Fibroblast of pulmonary artery (primary cell): ENCODE measurements around the gene TM4SF4.

Source experiments
- DNase-seq: peaks from one replicate; pipeline ENCODE4 v3.0.0-alpha.2; 2010; ENCODE audit warnings: low read depth
- H3K4me3 ChIP-seq: replicated peaks from 2 replicates; pipeline ENCODE4 v1.5.1; 2011; ENCODE audit warnings: low read depth, mild to moderate bottlenecking, control low read depth, low read length, moderate library complexity
- TF ChIP-seq, protein P1 (sequence below): IDR thresholded peaks from 2 replicates; pipeline ENCODE4 v1.5.1; 2011; ENCODE audit warnings: mild to moderate bottlenecking, control low read depth, low read length, inconsistent platforms; ENCODE audit errors: missing control alignments

TM4SF4 gene

DNA sequence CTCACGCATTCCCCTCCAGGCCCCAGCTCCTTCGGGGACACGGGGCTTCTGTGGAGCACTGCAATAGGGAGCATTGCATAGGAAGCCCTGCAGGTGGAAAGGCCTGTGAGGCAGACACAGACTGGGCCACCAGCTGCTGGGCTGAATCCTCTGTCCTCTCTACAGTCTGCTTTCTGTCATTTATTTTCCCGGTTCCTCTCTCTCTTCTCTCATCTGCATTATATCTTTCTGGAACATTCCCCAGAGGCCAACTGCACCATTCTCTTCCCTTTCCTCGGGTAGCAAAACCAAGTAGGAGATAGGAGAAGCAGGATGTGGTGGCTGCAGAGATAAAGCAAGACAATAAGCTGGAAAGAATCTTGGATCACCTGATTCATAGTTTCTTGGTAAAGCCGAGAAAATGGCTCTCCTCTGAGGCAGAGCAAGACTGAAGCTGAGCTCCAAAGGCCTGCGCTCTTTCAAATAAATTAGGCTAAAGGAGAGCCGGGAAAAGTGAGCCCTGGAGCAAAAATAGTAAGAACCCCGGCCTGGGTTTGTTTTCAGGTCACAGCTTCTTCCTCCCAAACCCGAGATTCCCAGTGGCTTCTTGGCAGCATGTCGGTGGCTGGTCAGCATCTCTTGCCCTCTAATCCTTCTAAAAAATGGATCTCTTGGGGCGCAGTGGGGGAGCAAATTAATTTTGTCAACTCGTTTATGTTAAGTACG, 5.3 kb downstream of the TM4SF4 start:
- TF ChIP-seq, protein P1, sequence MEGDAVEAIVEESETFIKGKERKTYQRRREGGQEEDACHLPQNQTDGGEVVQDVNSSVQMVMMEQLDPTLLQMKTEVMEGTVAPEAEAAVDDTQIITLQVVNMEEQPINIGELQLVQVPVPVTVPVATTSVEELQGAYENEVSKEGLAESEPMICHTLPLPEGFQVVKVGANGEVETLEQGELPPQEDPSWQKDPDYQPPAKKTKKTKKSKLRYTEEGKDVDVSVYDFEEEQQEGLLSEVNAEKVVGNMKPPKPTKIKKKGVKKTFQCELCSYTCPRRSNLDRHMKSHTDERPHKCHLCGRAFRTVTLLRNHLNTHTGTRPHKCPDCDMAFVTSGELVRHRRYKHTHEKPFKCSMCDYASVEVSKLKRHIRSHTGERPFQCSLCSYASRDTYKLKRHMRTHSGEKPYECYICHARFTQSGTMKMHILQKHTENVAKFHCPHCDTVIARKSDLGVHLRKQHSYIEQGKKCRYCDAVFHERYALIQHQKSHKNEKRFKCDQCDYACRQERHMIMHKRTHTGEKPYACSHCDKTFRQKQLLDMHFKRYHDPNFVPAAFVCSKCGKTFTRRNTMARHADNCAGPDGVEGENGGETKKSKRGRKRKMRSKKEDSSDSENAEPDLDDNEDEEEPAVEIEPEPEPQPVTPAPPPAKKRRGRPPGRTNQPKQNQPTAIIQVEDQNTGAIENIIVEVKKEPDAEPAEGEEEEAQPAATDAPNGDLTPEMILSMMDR = no peak
- peak; percentile 65 for DNase-seq
- H3K4me3 ChIP-seq = no peak overlapping the region

DNA sequence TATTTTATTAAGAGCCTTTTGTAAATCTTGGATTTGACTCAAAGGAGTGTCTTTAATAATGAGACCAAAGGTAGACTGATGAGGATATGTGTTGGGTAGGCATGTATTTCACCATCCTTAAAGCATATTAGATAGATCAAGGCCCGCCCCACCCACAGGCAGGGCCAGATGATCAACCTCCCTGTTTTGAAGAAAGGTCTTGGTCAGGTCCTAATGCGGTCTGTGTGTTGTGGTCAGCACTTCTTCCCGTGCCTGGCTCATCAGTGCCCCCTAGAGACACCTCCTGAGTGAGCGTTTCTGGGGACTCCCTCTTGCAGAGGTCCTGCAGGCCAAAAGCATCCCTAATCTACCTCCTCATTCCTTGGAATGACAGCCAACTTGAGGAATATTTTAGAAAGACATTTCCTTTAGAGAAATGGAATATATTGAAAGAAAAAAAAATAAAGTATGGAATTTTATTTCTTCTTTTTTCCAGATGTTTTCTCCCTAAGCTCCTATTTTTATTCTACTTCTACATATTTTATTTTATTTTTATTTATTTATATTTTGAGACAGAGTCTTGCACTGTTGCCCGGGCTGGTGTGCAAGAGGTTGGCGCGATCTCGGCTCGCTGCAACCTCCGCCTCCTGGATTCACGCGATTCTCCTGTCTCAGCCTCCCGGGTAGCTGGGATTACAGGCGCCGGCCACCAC, 6.0 kb downstream of the TM4SF4 start:
- H3K4me3 ChIP-seq = no peak overlapping the region
- TF ChIP-seq, protein P1 = peak; percentile 94
- DNase-seq = peak; percentile 94

DNA sequence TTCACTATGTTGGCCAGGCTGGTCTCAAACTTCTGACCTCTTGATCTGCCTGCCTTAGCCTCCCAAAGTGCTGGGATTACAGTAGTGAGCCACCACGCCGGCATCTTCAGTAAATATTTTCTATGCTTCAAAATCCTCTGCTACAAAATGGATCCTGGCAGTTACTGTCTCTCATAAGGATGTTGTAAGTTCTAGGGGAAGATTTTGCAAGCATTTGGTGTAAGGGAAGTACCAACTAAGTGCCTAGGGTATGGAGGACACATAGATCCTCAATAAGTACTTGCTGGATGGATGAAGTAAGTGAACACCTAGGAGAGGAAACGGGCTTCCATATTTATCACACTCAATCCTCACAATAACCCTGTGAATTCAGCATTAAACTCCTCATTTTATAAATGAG, 6.6 kb downstream of the TM4SF4 start:
- H3K4me3 ChIP-seq = no peak overlapping the region
- TF ChIP-seq, protein P1 = no peak
- DNase-seq = no peak

DNA sequence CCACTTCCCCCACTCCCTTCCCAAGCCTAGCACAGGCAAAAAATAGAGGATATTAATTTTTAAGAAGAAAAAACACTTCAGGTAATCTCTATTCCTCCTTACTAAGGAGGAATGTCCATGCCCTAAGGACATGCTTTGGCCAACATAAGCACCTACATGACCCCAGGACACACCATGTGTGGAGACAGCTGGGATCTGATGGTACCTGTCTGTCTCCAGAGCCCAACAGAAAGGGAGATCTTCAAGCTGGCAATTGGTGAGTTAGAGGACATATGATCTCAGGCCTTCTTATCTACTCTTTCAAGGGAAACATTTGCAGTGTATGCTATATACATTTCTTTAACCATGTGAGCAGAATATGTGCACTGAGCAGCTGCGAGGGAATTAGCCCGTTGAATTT, 7.0 kb downstream of the TM4SF4 start:
- no peak overlapping the region for H3K4me3 ChIP-seq
- DNase-seq = no peak
- TF ChIP-seq, protein P1 = no peak

DNA sequence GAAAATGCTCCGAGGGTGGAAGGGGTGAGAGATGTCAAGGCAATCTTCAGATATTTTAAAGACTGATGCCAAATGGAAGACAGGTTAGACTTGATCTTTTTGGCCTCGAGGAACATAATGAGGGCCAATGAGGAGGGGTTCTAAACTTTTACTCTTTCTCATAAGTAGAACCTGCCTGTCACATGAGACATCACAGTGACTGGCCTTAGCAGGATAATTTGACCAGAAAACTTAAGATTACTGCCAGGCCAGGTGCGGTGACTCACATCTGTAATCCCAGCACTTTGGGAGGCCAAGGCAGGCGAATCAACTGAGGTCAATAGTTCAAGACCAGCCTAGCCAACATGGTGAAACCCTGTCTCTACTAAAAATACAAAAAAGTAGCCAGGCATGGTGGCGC, 12.2 kb downstream of the TM4SF4 start:
- TF ChIP-seq, protein P1 = no peak
- DNase-seq = no peak
- no peak overlapping the region for H3K4me3 ChIP-seq

DNA sequence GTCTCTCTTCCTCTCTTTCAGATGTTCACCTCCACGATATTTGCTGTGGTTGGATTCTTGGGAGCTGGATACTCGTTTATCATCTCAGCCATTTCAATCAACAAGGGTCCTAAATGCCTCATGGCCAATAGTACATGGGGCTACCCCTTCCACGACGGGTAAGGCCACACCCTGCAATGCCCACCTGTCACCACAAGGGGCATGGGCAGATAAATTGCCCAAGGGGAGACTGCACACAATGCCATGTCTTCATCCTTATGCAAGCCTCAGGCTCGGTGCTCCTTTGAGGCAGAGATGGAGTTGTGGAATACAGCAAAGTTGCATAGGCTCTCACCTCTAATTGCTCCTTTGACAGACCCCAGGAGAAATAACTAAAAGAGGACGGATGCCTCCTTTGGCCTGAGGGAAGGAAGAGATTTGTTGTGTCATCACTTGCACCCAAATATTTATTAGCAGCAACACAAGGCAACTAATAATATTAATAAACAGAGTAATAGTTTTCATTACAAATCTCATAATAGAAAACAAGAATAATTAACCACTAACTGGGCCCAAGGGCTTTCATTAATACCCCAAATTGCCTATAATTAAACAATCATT, 13.2 kb downstream of the TM4SF4 start:
- no peak overlapping the region for H3K4me3 ChIP-seq
- DNase-seq = no peak
- TF ChIP-seq, protein P1 = peak; percentile 43
